ENCODE results near the gene INPP4B. TPM values are rescaled to one million over a fixed set of nuclear protein-coding genes. Genes with fewer than 3 reads are reported as not detected.
"Not testable (repeated sequence)": the region's sequence is repeated elsewhere in the genome, so short reads cannot be mapped to it uniquely, and the experiment has no call there.

The INPP4B gene
- total and polyA plus RNA-seq, 7 donors, result 4.2 to 27.3 (median 17.2) TPM

- Histone ChIP-seq H3K4me1 (no peaks in the 10 kb centered on the region), H3K36me3 (no peaks in the 10 kb centered on the region), H3K4me3 (no peak overlapping the region), H3K27ac (no peak overlapping the region), H3K9me3 (no peaks in the 10 kb centered on the region), H3K27me3 (no peaks in the 10 kb centered on the region)
- intact Hi-C loops (cut with DNase I), result no loop called here
- DNase-seq, result no peak
- TF ChIP-seq POLR2A (IDR thresholded peaks at IDR 0.05) (no peak), EP300 (IDR thresholded peaks at IDR 0.05) (no peak), CTCF (IDR thresholded peaks at IDR 0.05) (no peak), POLR2AphosphoS5 (IDR thresholded peaks at IDR 0.05) (no peak)
- 47 to 67% methylated on average over 2 of the region's 2 CpGs for WGBS, 2 donors
Observed at GRCh38 chr4:142077048-142077447, 769.1 kb downstream of the INPP4B start.

GRCh38 chr4:142068304-142068703 is 777.8 kb downstream of the INPP4B start:
- H3K4me1 ChIP-seq; intact Hi-C loops (cut with DNase I): not testable (repeated sequence)
- WGBS, 2 donors, result 84% methylated on average over 2 of the region's 2 CpGs

GRCh38 chr4:142066562-142066961 is 779.5 kb downstream of the INPP4B start:
- intact Hi-C loops (cut with DNase I); H3K9me3 ChIP-seq; H3K27ac ChIP-seq; H3K36me3 ChIP-seq; H3K4me3 ChIP-seq; H3K27me3 ChIP-seq; H3K4me1 ChIP-seq; DNase-seq: not testable (repeated sequence)
- WGBS, 2 donors, result 91 to 94% methylated on average over 8 of the region's 8 CpGs

More at GRCh38 chr4:142068304-142068703, 777.8 kb downstream of the INPP4B start:
- H3K4me3 ChIP-seq, H3K9me3 ChIP-seq, DNase-seq, H3K36me3 ChIP-seq, H3K27me3 ChIP-seq, H3K27ac ChIP-seq: not testable (repeated sequence)

GRCh38 chr4:142065086-142065647 is 780.9 kb downstream of the INPP4B start:
- peaks cover 0 to 2% (median 0%) of the 10 kb centered on the region in 4 donors for H3K9me3 ChIP-seq
- TF ChIP-seq CTCF (IDR thresholded peaks at IDR 0.05), result no peak
- TF ChIP-seq EP300 (IDR thresholded peaks at IDR 0.05), result no peak
- TF ChIP-seq POLR2AphosphoS5 (IDR thresholded peaks at IDR 0.05), result no peak
- no peak for TF ChIP-seq POLR2A (IDR thresholded peaks at IDR 0.05)
- intact Hi-C loops (cut with DNase I), result no loop called here
- H3K36me3 ChIP-seq, result no peaks in the 10 kb centered on the region
- H3K4me1 ChIP-seq, result no peaks in the 10 kb centered on the region
- no peak overlapping the region for H3K27ac ChIP-seq
- DNase-seq, result no peak
- WGBS, 2 donors, result 91 to 96% methylated on average over 2 of the region's 2 CpGs
- H3K27me3 ChIP-seq, result no peaks in the 10 kb centered on the region
- no peak overlapping the region for H3K4me3 ChIP-seq

GRCh38 chr4:142064181-142064580 is 781.9 kb downstream of the INPP4B start:
- Histone ChIP-seq H3K27me3 (no peaks in the 10 kb centered on the region), H3K36me3 (no peaks in the 10 kb centered on the region), H3K27ac (no peak overlapping the region), H3K9me3 (peaks cover 0 to 2% (median 0%) of the 10 kb centered on the region in 4 donors), H3K4me3 (no peak overlapping the region), H3K4me1 (no peaks in the 10 kb centered on the region)
- intact Hi-C loops (cut with DNase I), result no loop called here
- TF ChIP-seq POLR2AphosphoS5 (IDR thresholded peaks at IDR 0.05), result no peak
- TF ChIP-seq POLR2A (IDR thresholded peaks at IDR 0.05), result no peak
- no peak for TF ChIP-seq EP300 (IDR thresholded peaks at IDR 0.05)
- no peak for TF ChIP-seq CTCF (IDR thresholded peaks at IDR 0.05)
- DNase-seq, result no peak
- 82 to 90% methylated on average over 1 of the region's 1 CpG for WGBS, 2 donors

- H3K9me3 ChIP-seq, result no peaks in the 10 kb centered on the region
- no peaks in the 10 kb centered on the region for H3K36me3 ChIP-seq
- H3K4me3 ChIP-seq, result no peak overlapping the region
- intact Hi-C loops (cut with DNase I), result no loop called here
- no peaks in the 10 kb centered on the region for H3K27me3 ChIP-seq
- no peak for TF ChIP-seq POLR2AphosphoS5 (IDR thresholded peaks at IDR 0.05)
- TF ChIP-seq POLR2A (IDR thresholded peaks at IDR 0.05), result no peak
- TF ChIP-seq EP300 (IDR thresholded peaks at IDR 0.05), result no peak
- no peak for TF ChIP-seq CTCF (IDR thresholded peaks at IDR 0.05)
- no peak overlapping the region for H3K27ac ChIP-seq
- no peaks in the 10 kb centered on the region for H3K4me1 ChIP-seq
- 67 to 83% methylated on average over 2 of the region's 2 CpGs for WGBS, 2 donors
- DNase-seq, result no peak
Observed at GRCh38 chr4:142045996-142046395, 800.1 kb downstream of the INPP4B start.
